GM23248 (cell line): ENCODE measurements around the gene ABHD1. TPM values are rescaled to one million over a fixed set of nuclear protein-coding genes. Genes with fewer than 3 reads are reported as not detected.

Experiments used
- DNase-seq: peaks from one replicate; pipeline ENCODE4 v3.0.0-alpha.2; 2015
- H2AFZ ChIP-seq: fragments of 200-600 bp; sonication (generic); 2 replicates; pipeline ENCODE4 v1.6.1; 2016; ENCODE audit warnings: antibody characterized with exemption
- H3F3A ChIP-seq: fragments of 200-600 bp; sonication (generic); 2 replicates; pipeline ENCODE4 v1.6.1; 2016; ENCODE audit warnings: mild to moderate bottlenecking, antibody characterized with exemption, mixed run types; ENCODE audit not compliant: insufficient read depth
- H3K27ac ChIP-seq: fragments of 200-600 bp; sonication (generic); 2 replicates; pipeline ENCODE4 v1.5.1; 2016; ENCODE audit warnings: mild to moderate bottlenecking
- H3K27me3 ChIP-seq: fragments of 200-600 bp; sonication (generic); replicated peaks from 2 replicates; pipeline ENCODE4 v1.6.1; 2016; ENCODE audit warnings: mild to moderate bottlenecking; ENCODE audit not compliant: insufficient read depth
- H3K36me3 ChIP-seq: fragments of 200-600 bp; sonication (generic); 2 replicates; pipeline ENCODE4 v1.6.1; 2016; ENCODE audit warnings: low read depth, mild to moderate bottlenecking
- H3K4me1 ChIP-seq: fragments of 200-600 bp; sonication (generic); 2 replicates; pipeline ENCODE4 v1.6.1; 2016; ENCODE audit warnings: mild to moderate bottlenecking; ENCODE audit not compliant: insufficient read depth
- H3K4me2 ChIP-seq: fragments of 200-600 bp; sonication (generic); one replicate; pipeline ENCODE4 v1.6.1; 2016; ENCODE audit warnings: mild to moderate bottlenecking; ENCODE audit not compliant: unreplicated experiment
- H3K4me3 ChIP-seq: fragments of 200-600 bp; sonication (generic); 2 replicates; pipeline ENCODE4 v1.5.1; 2016; ENCODE audit warnings: mild to moderate bottlenecking
- H3K79me2 ChIP-seq: fragments of 200-600 bp; sonication (generic); 2 replicates; pipeline ENCODE4 v1.6.1; 2016; ENCODE audit warnings: mild to moderate bottlenecking; ENCODE audit not compliant: insufficient read depth
- H3K9ac ChIP-seq: fragments of 200-600 bp; sonication (generic); 2 replicates; pipeline ENCODE4 v1.6.1; 2016; ENCODE audit warnings: mild to moderate bottlenecking
- H3K9me2 ChIP-seq: fragments of 200-600 bp; sonication (generic); 2 replicates; pipeline ENCODE4 v1.6.1; 2016; ENCODE audit warnings: mixed run types, mild to moderate bottlenecking, moderate library complexity; ENCODE audit not compliant: insufficient read depth
- H3K9me3 ChIP-seq: fragments of 200-600 bp; sonication (generic); one replicate; pipeline ENCODE4 v1.6.1; 2017; ENCODE audit warnings: low read depth
- H4K20me1 ChIP-seq: fragments of 200-600 bp; sonication (generic); 2 replicates; pipeline ENCODE4 v1.6.0; 2016; ENCODE audit not compliant: insufficient read depth
- EZH2 ChIP-seq: fragments of 200-600 bp; sonication (generic); IDR thresholded peaks from 2 replicates; pipeline ENCODE4 v1.6.1; 2018; ENCODE audit warnings: antibody characterized with exemption, mild to moderate bottlenecking; ENCODE audit not compliant: insufficient read depth, poor library complexity, severe bottlenecking
- EZH2phosphoT487 ChIP-seq: fragments of 200-600 bp; sonication (generic); IDR thresholded peaks from 2 replicates; pipeline ENCODE4 v1.6.1; 2018; ENCODE audit warnings: antibody characterized with exemption, moderate library complexity, mild to moderate bottlenecking, low read depth; ENCODE audit not compliant: insufficient read depth
- WGBS, 2 experiments: methylation state at CpG; one replicate each; pipeline ENCODE4 v1.1.6; 2015 to 2017; ENCODE audit warnings: low lambda C conversion rate in 2 of 2, low coverage in 1 of 2; ENCODE audit errors: missing lambda C conversion rate in 2 of 2; 5-methylcytosine and 5-hydroxymethylcytosine counted together
- in situ Hi-C: fragments of 300-500 bp; cut with MboI; formaldehyde crosslinking; loops from 2 replicates; pipeline ENCODE4 v1.15.0; 2020
- polyA plus RNA-seq: library from polyadenylated mRNA; unstranded; fragments of >200 nt; fragmentation: Nextera tagmentation; extraction: Ambion mirVana; gene quantifications from 2 replicates; pipeline ENCODE4 v1.2.1, GENCODE V29; 2016
- total RNA-seq: library from RNA; depleted of rRNA; stranded (reverse); fragments of >200 nt; shearing (Covaris generic); gene quantifications from 2 replicates; pipeline ENCODE4 v1.2.3, GENCODE V29; 2014

The ABHD1 gene
- total and polyA plus RNA-seq, 2 experiments from 2014 or later = not detected

DNA sequence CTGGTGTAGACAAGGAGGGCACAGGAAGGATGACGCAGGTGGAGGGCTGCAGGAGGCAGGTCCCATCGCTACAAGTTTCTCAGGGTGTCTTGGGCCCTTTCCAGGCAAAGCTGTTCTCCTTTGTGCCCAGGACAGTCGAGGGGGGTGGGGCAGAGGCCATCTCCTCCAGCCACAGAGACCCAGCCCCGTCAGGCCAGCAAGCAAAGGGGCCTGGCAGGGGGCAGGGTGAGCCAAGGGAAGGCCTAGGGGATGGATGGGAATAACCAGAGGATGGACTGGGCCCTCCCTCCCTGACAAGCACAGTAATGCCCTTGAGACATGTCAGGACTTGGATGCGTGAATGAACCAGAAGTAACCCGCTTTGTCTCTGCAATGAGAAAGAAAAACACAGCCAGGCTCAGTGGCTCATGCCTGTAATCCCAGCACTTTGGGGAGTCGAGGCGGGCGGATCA is 31.5 kb downstream of the ABHD1 start:
- Histone ChIP-seq H3K4me3 (no peak overlapping the region), H3K9me3 (no peaks in the 10 kb centered on the region), H3K27ac (no peak overlapping the region), H3K27me3 (0 out of 2 replicates have a peak, but pooled peaks cover 5% of the 10 kb centered on the region), H3K4me2 (no peak overlapping the region), H2AFZ (no peak overlapping the region), H3K9ac (no peak overlapping the region), H3K4me1 (no peaks in the 10 kb centered on the region), H3K79me2 (no peaks in the 10 kb centered on the region), H3K36me3 (no peaks in the 10 kb centered on the region), H3F3A (no peaks in the 10 kb centered on the region), H3K9me2 (no peaks in the 10 kb centered on the region), H4K20me1 (no peaks in the 10 kb centered on the region)
- in situ Hi-C loops = no loop called here
- 58% methylated on average over 9 of the region's 9 CpGs for WGBS, 2 experiments
- no peak for DNase-seq
- no peak for TF ChIP-seq EZH2
- TF ChIP-seq EZH2phosphoT487 = no peak

- Histone ChIP-seq H3K4me2 (no peak overlapping the region), H3K79me2 (no peaks in the 10 kb centered on the region), H3F3A (no peaks in the 10 kb centered on the region), H3K36me3 (no peaks in the 10 kb centered on the region), H3K4me1 (no peaks in the 10 kb centered on the region), H3K27me3 (0 out of 2 replicates have a peak, but pooled peaks cover 5% of the 10 kb centered on the region), H3K27ac (no peak overlapping the region), H3K9ac (no peak overlapping the region), H3K9me3 (no peaks in the 10 kb centered on the region), H3K4me3 (no peak overlapping the region), H4K20me1 (no peaks in the 10 kb centered on the region), H3K9me2 (no peaks in the 10 kb centered on the region), H2AFZ (no peak overlapping the region)
- no peak for DNase-seq
- no peak for TF ChIP-seq EZH2
- TF ChIP-seq EZH2phosphoT487 = no peak
- in situ Hi-C loops = no loop called here
- 57 to 89% methylated on average over 3 to 6 of the region's 6 CpGs for whole genome bisulfite sequencing, 2 experiments
These were observed 34.9 kb downstream of the ABHD1 start for GRCh38 chr2:27158468-27158867.

DNA sequence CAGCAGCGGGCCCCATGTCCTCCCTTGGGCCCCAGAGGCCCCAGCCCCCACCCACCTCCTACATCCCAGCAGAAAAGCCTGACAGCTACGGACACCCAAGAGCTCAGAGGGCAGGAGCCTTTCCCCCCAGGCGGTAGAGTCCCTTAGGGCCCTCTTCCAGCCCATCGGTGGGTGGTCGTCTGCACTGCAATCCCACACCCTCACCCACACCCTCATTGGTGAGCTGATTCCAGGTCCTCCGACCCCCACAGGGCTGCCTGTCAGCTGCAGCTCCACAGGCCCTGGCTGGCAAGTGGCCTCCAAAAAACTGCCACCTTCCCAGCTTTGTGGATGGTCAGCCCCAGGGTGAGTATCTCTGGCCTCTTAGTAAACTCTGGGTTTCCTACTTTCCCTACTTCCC is 35.7 kb downstream of the ABHD1 start:
- Histone ChIP-seq H3K79me2 (no peaks in the 10 kb centered on the region), H3K4me1 (no peaks in the 10 kb centered on the region), H3K36me3 (no peaks in the 10 kb centered on the region), H3K9me2 (no peaks in the 10 kb centered on the region), H3F3A (no peaks in the 10 kb centered on the region), H2AFZ (no peak overlapping the region), H3K27me3 (0 out of 2 replicates have a peak, but pooled peaks cover 3% of the 10 kb centered on the region), H3K9me3 (no peaks in the 10 kb centered on the region), H3K4me2 (no peak overlapping the region), H3K4me3 (no peak overlapping the region), H3K9ac (no peak overlapping the region), H3K27ac (no peak overlapping the region), H4K20me1 (no peaks in the 10 kb centered on the region)
- WGBS, 2 experiments = 62 to 74% methylated on average over 5 of the region's 6 CpGs
- DNase-seq = no peak
- no peak for TF ChIP-seq EZH2
- no peak for TF ChIP-seq EZH2phosphoT487
- in situ Hi-C loops = no loop called here

- in situ Hi-C loops = no loop called here
- no peak overlapping the region for H3K27ac ChIP-seq
- H3K27me3 ChIP-seq = 0 out of 2 replicates have a peak, but pooled peaks cover 3% of the 10 kb centered on the region
- H3K9me2 ChIP-seq = no peaks in the 10 kb centered on the region
- no peaks in the 10 kb centered on the region for H3K4me1 ChIP-seq
- no peak for DNase-seq
- no peak overlapping the region for H3K4me3 ChIP-seq
- no peaks in the 10 kb centered on the region for H3K79me2 ChIP-seq
- no peak overlapping the region for H3K4me2 ChIP-seq
- WGBS, 2 experiments = 62 to 71% methylated on average over 9 of the region's 9 CpGs
- H3K36me3 ChIP-seq = no peaks in the 10 kb centered on the region
- no peaks in the 10 kb centered on the region for H3K9me3 ChIP-seq
- H2AFZ ChIP-seq = no peak overlapping the region
- TF ChIP-seq EZH2phosphoT487 (no peak), EZH2 (no peak)
- H3F3A ChIP-seq = no peaks in the 10 kb centered on the region
- no peaks in the 10 kb centered on the region for H4K20me1 ChIP-seq
- no peak overlapping the region for H3K9ac ChIP-seq
These were observed 36.6 kb downstream of the ABHD1 start for GRCh38 chr2:27160191-27160590.
